Chondrocyte (in vitro differentiated cells): ENCODE results near the gene ZBTB46. TPM values are rescaled to one million over a fixed set of nuclear protein-coding genes. Genes with fewer than 3 reads are reported as not detected.
A peak's percentile ranks its signal among the peaks of the same experiment; 100 is the strongest.

ENCODE experiments used
- DNase-seq: peaks from one replicate; pipeline ENCODE4 v3.0.0; 2021; ENCODE audit warnings: mixed read lengths, low spot score
- H3K27ac Mint-ChIP-seq: one replicate; pipeline ENCODE4 v1.8.0; 2021; ENCODE audit warnings: mild to moderate bottlenecking, moderate library complexity, mixed read lengths; ENCODE audit not compliant: unreplicated experiment
- H3K27me3 Mint-ChIP-seq: 2 replicates; pipeline ENCODE4 v1.8.0; 2021; ENCODE audit warnings: low read depth, mixed read lengths
- H3K36me3 Mint-ChIP-seq: 2 replicates; pipeline ENCODE4 v1.8.0; 2021; ENCODE audit warnings: low read depth, mixed read lengths
- H3K4me1 Mint-ChIP-seq: 2 replicates; pipeline ENCODE4 v1.8.0; 2021; ENCODE audit warnings: low read depth, mild to moderate bottlenecking, mixed read lengths
- H3K4me3 Mint-ChIP-seq: one replicate; pipeline ENCODE4 v1.8.0; 2021; ENCODE audit warnings: mild to moderate bottlenecking, moderate library complexity, mixed read lengths; ENCODE audit not compliant: unreplicated experiment
- H3K9me3 Mint-ChIP-seq: 2 replicates; pipeline ENCODE4 v1.8.0; 2021; ENCODE audit warnings: low read depth, mixed read lengths
- total RNA-seq: library from RNA; stranded (reverse); gene quantifications from 3 replicates; pipeline ENCODE4 v1.2.1, GENCODE V29; 2021
- TF ChIP-seq, protein P1 (sequence below): fragments of 200-600 bp; sonication (generic); IDR thresholded peaks from 2 replicates; pipeline ENCODE4 v1.5.0; 2021; ENCODE audit warnings: antibody characterized with exemption, mild to moderate bottlenecking, moderate library complexity

ZBTB46 gene
- total RNA-seq, 1 donor from 2014 or later: 6.0 TPM

DNA sequence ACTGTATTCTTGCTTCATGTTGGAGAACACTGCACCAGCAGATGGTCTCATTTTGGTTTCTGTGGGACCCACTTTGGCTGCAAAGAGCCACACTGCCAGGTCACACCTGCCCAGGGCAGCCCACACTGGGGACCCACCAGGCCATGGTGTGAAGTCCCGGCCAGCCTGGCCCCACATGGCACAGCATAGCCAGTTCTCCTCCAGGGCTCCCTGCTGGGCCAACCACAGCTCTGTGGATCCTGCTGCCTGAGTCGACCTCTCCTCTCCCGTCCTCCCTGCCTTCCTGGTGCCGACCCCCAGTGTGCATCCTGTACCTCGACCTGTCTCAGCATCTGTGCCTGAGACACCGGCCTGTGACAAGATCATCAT, 126.3 kb downstream of the ZBTB46 start:
- Mint-ChIP-seq H3K4me3 (no peak overlapping the region), H3K9me3 (no peaks in the 10 kb centered on the region), H3K27me3 (no peaks in the 10 kb centered on the region), H3K27ac (no peak overlapping the region), H3K4me1 (peaks cover 31% of the 10 kb centered on the region), H3K36me3 (peaks cover 6% of the 10 kb centered on the region)
- TF ChIP-seq, protein P1, sequence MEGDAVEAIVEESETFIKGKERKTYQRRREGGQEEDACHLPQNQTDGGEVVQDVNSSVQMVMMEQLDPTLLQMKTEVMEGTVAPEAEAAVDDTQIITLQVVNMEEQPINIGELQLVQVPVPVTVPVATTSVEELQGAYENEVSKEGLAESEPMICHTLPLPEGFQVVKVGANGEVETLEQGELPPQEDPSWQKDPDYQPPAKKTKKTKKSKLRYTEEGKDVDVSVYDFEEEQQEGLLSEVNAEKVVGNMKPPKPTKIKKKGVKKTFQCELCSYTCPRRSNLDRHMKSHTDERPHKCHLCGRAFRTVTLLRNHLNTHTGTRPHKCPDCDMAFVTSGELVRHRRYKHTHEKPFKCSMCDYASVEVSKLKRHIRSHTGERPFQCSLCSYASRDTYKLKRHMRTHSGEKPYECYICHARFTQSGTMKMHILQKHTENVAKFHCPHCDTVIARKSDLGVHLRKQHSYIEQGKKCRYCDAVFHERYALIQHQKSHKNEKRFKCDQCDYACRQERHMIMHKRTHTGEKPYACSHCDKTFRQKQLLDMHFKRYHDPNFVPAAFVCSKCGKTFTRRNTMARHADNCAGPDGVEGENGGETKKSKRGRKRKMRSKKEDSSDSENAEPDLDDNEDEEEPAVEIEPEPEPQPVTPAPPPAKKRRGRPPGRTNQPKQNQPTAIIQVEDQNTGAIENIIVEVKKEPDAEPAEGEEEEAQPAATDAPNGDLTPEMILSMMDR: no peak
- DNase-seq: peak; percentile 90

DNA sequence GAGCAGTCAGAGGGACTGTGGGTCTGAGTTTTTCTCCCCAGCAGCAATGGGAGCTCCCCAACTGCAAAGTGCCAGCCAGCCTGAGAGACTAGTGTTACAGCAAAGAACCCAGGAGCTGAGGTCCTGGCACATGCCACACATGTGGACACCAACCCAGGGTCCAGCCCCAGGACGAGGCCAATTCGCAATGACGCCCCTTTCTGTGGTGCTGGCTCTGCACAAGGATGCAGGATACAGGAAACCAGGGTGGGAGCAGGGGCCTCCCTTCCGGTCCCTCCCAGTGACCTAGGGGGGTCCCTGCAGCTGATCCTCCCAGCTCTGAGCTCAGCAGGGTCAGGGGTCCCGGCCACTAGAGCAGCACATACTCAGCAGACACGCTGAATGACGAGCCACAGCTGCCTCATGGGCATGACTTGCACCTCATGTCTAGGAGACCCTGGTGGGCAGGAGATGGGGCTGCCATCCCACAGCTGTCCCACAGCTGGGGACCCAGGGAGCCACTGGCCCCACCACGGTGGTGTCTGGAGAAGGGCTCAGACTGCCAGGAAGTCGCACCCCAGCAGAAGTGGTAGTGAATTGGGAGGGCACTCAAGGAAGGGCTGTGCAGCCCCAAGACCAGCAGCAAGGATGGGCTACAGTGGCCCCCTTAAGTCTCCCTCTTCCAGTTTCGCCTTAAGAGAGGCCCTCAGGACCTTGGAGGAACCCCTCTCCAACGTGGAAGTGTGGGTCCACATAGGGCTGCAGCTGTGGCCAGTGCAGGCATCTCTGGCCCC, 126.9 kb downstream of the ZBTB46 start:
- no peaks in the 10 kb centered on the region for H3K9me3 Mint-ChIP-seq
- H3K4me1 Mint-ChIP-seq: peaks cover 32% of the 10 kb centered on the region
- peak; percentile 67 for DNase-seq
- TF ChIP-seq, protein P1: no peak
- H3K36me3 Mint-ChIP-seq: peaks cover 6% of the 10 kb centered on the region
- H3K27ac Mint-ChIP-seq: peak overlapping the region; percentile 2
- H3K4me3 Mint-ChIP-seq: no peak overlapping the region
- H3K27me3 Mint-ChIP-seq: no peaks in the 10 kb centered on the region

DNA sequence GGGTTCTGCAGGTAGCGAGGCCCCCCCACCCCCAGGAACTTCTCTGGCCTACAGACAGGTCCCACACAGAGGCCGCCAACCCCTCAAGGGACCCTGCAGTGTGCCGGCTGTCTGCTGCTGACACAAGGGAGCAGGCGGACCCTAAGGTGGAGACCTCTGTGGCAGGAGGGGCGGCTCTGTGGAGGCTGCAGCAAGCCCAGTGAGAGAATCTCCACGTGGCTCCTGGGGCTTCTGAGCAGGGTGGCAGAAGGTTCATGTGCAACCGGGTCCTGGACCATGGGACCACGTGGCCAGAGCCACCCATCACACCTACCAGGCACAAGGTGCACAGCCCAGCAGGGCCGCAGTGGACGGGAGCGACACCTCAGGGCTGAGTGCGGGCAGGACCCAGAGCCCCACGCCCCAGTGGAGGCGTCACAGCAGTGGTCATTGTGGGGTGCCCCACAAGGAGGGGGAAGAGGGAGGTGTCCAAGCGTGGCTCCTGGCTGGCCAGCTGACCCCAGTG, 127.5 kb downstream of the ZBTB46 start:
- peaks cover 6% of the 10 kb centered on the region for H3K36me3 Mint-ChIP-seq

DNA sequence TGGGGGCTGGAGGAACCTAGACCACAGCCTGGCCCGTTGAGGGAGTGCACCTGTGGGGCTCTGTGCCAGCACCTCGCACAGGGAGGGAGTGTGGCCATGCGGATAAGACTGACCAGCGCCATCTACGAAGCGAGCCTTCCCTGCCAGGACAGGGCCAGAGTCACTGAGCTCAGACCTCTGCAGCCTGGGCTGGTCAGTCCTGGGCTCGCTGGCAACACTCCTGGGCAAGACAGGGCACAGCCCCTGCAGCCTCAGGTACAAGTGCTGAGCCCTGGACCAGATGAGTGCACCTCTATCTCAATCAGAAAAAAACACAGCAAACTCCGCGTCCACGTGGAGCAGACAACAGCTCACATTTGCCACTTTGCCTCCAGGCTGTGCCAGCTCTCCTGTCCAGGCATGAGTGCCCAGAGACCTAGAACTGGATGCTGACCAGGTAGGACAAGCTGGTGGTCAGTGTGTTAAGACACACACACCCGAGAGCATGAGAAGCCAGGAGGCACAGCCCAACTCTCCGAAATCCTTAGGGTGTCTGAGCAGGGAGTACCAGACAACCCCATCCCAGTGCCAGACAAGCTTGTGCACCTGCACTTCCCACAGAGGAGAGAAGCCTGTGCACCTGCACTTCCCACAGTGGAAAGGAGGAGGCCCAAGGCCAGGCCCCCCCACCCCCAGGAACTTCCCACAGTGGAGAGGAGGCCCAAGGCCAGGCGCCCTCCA, 128.2 kb downstream of the ZBTB46 start:
- peak; percentile 86 for DNase-seq
- no peaks in the 10 kb centered on the region for H3K27me3 Mint-ChIP-seq

More for the DNA sequence above, 127.5 kb downstream of the ZBTB46 start:
- Mint-ChIP-seq H3K9me3 (no peaks in the 10 kb centered on the region), H3K27me3 (no peaks in the 10 kb centered on the region), H3K4me3 (no peak overlapping the region), H3K27ac (no peak overlapping the region), H3K4me1 (peaks cover 32% of the 10 kb centered on the region)
- DNase-seq: peak; percentile 93
- TF ChIP-seq, protein P1: no peak

More for the DNA sequence above, 128.2 kb downstream of the ZBTB46 start:
- Mint-ChIP-seq H3K4me1 (peaks cover 34% of the 10 kb centered on the region), H3K36me3 (peaks cover 6% of the 10 kb centered on the region), H3K9me3 (no peaks in the 10 kb centered on the region), H3K4me3 (no peak overlapping the region), H3K27ac (no peak overlapping the region)
- TF ChIP-seq, protein P1: no peak
